Esophagus squamous epithelium (tissue), 4 donors: Measurements from ENCODE around the gene ST13.

Experiments
- POLR2A ChIP-seq, 4 donors: fragments of 450-650 bp; IDR thresholded peaks; one replicate each; pipeline ENCODE4 v1.6.1; 2017; ENCODE audit warnings: antibody characterized with exemption in 4 of 4, mild to moderate bottlenecking in 4 of 4, moderate library complexity in 3 of 4
- TF ChIP-seq, protein P1 (sequence below), 6 experiments: fragments of 450-650 bp in 4 of 6; fragments of 200-600 bp in 2 of 6; sonication (generic) in 2 of 6; IDR thresholded peaks; one replicate each; pipeline ENCODE4 v1.5.1; 2016 to 2019; ENCODE audit warnings: antibody characterized with exemption in 6 of 6, mild to moderate bottlenecking in 4 of 6, moderate library complexity in 4 of 6

DNA sequence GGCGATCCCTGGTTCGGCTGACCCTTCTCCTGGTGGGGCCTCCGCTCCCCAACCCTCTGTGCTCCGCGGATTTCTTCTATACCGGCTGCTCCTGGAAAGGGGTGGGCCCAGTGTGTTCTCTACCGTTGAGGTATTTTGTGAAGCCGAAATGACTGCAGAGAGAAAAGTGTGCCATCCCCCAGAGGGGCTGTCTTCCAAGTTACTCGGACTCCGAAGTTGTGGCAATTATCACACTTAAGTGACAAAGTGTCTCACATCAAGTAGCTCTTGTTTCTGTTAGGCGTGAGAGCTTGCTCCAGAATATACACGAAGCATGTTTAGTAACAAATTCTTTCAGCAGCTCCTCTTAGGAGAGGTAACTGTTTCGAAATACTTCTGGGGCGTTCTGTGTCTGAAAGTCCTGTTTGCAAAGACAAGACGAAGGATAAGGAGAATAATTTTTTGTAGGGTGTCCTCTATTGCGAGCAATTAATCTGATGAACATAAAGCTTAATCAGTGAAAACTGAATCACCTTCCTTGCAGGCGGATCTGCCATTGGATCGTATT, 943 bp upstream of the ST13 start:
- TF ChIP-seq, protein P1, sequence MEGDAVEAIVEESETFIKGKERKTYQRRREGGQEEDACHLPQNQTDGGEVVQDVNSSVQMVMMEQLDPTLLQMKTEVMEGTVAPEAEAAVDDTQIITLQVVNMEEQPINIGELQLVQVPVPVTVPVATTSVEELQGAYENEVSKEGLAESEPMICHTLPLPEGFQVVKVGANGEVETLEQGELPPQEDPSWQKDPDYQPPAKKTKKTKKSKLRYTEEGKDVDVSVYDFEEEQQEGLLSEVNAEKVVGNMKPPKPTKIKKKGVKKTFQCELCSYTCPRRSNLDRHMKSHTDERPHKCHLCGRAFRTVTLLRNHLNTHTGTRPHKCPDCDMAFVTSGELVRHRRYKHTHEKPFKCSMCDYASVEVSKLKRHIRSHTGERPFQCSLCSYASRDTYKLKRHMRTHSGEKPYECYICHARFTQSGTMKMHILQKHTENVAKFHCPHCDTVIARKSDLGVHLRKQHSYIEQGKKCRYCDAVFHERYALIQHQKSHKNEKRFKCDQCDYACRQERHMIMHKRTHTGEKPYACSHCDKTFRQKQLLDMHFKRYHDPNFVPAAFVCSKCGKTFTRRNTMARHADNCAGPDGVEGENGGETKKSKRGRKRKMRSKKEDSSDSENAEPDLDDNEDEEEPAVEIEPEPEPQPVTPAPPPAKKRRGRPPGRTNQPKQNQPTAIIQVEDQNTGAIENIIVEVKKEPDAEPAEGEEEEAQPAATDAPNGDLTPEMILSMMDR (IDR thresholded peaks at IDR 0.05): no peak
- TF ChIP-seq POLR2A (IDR thresholded peaks at IDR 0.05): no peak
